Measurements from ENCODE around the gene MAD2L1. TPM values are rescaled to one million over a fixed set of nuclear protein-coding genes. Genes with fewer than 3 reads are reported as not detected.
"Not testable (repeated sequence)": the region's sequence is repeated elsewhere in the genome, so short reads cannot be mapped to it uniquely, and the experiment has no call there.

Gene MAD2L1
- total RNA-seq: 1 to 10 TPM in 1 of 2 donors, under 1 TPM in 1; 0.95 to 2.7 TPM
- long read RNA-seq, donor 1, full-length matches to known transcripts: 3 of 3 reads
- long read RNA-seq, donor 1, partial matches to known transcripts: 0 of 3 reads
- long read RNA-seq, donor 1, other reads (novel, unspliced or antisense): 0 of 3 reads
- long read RNA-seq, donor 2, full-length matches to known transcripts: 4 of 4 reads
- long read RNA-seq, donor 2, partial matches to known transcripts: 0 of 4 reads
- long read RNA-seq, donor 2, other reads (novel, unspliced or antisense): 0 of 4 reads

- peak; percentile 100 for DNase-seq (ENCODE audit: low spot score)
- intact Hi-C loops (cut with DNase I): no loop called here
These were observed at the start of gene MAD2L1 for GRCh38 chr4:120066517-120067340. Gene MAD2L1, minus strand, starts transcription at chr4:120066848. Its CDS starts 114 bp downstream, at chr4:120066734.

GRCh38 chr4:120111745-120112144, 45.1 kb upstream of the MAD2L1 start:
- DNase-seq (ENCODE audit: low spot score): no peak
- intact Hi-C loops (cut with DNase I): no loop called here

- no peak for DNase-seq (ENCODE audit: low spot score)
- intact Hi-C loops (cut with DNase I): no loop called here
These were observed 42.8 kb upstream of the MAD2L1 start for GRCh38 chr4:120109406-120109805.

- intact Hi-C loops (cut with DNase I): no loop called here
- DNase-seq (ENCODE audit: low spot score): no peak
These were observed 38.8 kb upstream of the MAD2L1 start for GRCh38 chr4:120105472-120105871.

GRCh38 chr4:120096508-120097297, 30.1 kb upstream of the MAD2L1 start:
- no peak for DNase-seq (ENCODE audit: low spot score)
- intact Hi-C loops (cut with DNase I): no loop called here

- DNase-seq (ENCODE audit: low spot score): no peak
- intact Hi-C loops (cut with DNase I): loop anchor here in 1 of 2 donors (10.0 kb wide), 1 partner anchor 586 kb away; no protein-coding TSS in a partner anchor
These were observed 21.9 kb upstream of the MAD2L1 start for GRCh38 chr4:120088507-120088906.

DNA sequence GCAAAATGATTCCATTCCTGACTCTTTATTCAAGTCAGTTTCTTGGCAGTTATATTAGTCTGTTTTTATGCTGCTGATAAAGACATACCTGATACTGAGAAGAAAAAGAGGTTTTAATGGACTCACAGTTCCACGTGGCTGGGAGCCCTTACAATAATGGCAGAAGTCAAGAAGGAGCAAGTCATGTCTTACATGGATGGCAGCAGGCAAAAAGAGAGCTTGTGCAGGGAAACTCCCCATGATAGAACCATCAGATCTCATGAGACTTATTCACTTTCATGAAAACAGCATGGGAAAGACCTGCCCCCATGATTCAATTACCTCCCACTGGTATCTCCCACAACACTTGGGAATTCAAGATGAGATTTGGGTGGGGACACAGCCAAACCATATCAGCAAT, 21.4 kb upstream of the MAD2L1 start:
- DNase-seq (ENCODE audit: low spot score): not testable (repeated sequence)
- intact Hi-C loops (cut with DNase I): loop anchor here in 1 of 2 donors (10.0 kb wide), 1 partner anchor 587 kb away; no protein-coding TSS in a partner anchor

DNA sequence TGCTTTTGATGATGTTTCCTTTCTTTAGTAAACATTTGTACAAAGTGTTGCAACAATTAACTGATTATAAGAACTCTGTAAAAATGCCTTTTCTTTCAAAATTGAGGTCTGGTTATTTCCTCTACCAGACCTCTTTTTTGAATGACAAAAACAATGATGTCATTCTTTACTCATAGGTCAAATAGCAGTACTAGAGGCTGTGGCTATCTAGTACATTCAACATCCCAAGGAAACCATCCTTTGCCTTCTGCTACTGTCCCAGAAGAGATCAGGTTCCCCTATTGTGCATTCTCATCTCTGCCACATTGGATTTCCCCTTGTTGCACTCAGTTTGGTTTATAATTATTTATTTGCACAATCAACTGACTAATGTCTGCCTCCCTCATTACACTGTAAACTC, 19.1 kb upstream of the MAD2L1 start:
- intact Hi-C loops (cut with DNase I): loop anchor here in 1 of 2 donors (10.0 kb wide), 1 partner anchor 589 kb away; no protein-coding TSS in a partner anchor
- no peak for DNase-seq (ENCODE audit: low spot score)

- DNase-seq (ENCODE audit: low spot score): no peak
- intact Hi-C loops (cut with DNase I): loop anchor here in 1 of 2 donors (10.0 kb wide), 1 partner anchor 590 kb away; no protein-coding TSS in a partner anchor
These were observed 17.7 kb upstream of the MAD2L1 start for GRCh38 chr4:120084327-120084726.

DNA sequence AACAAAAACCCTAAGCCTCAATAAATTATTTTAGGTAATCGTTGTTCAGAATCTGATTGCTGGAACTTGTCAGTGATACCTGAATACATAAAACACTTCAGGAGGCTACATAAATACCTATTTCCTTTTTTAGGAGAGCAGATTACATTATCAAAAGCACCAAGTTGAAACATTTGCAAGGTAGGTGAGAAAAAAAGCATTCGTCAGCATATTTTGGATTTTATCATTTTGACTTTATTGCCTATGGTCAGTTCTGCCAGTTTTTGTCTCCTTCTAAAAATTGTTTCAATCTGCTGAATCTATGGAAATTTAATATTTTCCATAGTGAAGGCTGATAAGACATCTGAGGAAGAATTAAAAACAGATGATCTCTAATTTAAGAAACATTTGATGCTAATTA, 16.5 kb upstream of the MAD2L1 start:
- intact Hi-C loops (cut with DNase I): loop anchor here in 1 of 2 donors (10.0 kb wide), 1 partner anchor 592 kb away; no protein-coding TSS in a partner anchor
- no peak for DNase-seq (ENCODE audit: low spot score)

GRCh38 chr4:120082251-120082650, 15.6 kb upstream of the MAD2L1 start:
- intact Hi-C loops (cut with DNase I): loop anchor here in 1 of 2 donors (10.0 kb wide), 1 partner anchor 593 kb away; no protein-coding TSS in a partner anchor
- DNase-seq (ENCODE audit: low spot score): no peak

DNA sequence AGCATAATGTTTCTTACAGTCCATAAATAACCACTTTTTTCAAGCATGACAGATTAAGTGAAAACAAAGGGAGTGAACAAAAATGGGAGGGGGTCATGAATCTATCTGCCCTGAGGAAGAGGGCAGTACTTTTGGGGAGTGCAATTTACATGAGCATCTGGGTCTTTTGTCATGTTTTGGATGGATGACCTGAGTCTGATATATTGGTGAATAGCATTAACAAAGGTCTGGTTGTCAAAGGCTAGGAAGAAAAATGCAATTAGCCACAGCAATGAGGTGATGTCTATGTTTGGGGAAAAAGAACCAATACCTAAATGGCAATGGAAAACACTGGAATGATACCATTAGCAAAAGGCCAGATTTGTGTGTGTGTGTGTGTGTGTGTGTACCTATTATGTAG, 15.1 kb upstream of the MAD2L1 start:
- no peak for DNase-seq (ENCODE audit: low spot score)
- intact Hi-C loops (cut with DNase I): loop anchor here in 1 of 2 donors (10.0 kb wide), 1 partner anchor 593 kb away; no protein-coding TSS in a partner anchor

GRCh38 chr4:120080533-120080932, 13.9 kb upstream of the MAD2L1 start:
- intact Hi-C loops (cut with DNase I): loop anchor here in 1 of 2 donors (10.0 kb wide), 1 partner anchor 594 kb away; no protein-coding TSS in a partner anchor
- DNase-seq (ENCODE audit: low spot score): no peak

DNA sequence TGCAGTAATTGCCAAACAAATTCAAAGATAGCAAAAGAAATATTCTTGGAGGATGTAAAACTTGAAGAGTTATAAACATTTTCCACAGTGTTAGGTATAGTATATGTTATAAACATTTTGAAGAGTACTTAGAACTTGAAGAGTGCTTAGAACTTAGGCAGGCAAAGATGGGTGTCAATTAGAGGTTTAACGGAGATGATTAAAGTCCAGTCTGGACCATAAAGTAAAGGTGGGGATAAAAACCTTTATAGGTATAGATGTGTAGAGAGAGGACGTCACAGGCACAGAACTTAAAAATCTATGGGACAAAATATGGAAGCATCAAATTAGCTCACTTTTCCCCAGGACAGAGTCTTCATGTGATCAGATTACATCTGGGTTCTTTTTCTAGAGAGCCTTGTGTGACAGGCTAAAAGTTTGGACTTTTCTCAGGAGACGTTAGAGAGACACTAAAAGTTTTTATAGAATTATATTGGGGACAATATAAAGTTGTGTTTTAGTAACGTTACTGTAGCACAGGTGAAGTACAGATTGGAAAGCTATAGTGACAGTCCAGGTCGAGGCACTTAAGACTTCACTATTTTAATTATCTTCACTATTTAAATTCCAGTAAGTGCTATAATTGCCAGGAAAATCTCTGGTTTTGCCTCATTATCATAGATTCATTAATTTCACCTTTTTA, 13.3 kb upstream of the MAD2L1 start:
- DNase-seq (ENCODE audit: low spot score): no peak
- intact Hi-C loops (cut with DNase I): loop anchor here in 1 of 2 donors (10.0 kb wide), 1 partner anchor 595 kb away; no protein-coding TSS in a partner anchor

- intact Hi-C loops (cut with DNase I): no loop called here
- DNase-seq (ENCODE audit: low spot score): no peak
These were observed 11.6 kb upstream of the MAD2L1 start for GRCh38 chr4:120078216-120078615.

DNA sequence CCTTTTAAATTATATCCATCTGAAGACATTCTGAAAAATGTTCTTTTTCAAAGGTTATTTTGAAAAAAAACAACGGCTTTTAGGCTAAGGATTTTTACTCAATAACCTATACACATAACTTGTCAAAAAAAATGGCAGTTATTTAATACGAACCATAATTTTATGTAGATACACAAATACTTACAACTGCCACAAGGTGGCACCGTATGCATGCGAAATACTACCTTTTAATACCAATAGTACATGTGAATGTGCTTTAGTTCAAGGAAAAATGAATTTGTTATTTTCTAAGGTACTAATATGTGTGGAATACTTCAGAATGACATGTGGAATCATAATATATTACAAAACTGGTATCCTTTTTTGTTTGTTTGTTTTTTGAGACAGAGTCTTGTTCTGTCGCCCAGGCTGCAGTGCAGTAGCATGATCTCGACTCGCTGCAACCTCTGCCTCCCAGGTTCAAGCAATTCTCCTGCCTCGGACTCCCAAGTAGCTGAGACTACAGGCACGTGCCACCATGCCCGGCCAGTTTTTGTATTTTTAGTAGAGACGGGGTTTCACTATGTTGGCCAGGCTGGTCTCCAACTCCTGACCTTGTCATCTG, 4.6 kb upstream of the MAD2L1 start:
- no peak for DNase-seq (ENCODE audit: low spot score)
- intact Hi-C loops (cut with DNase I): no loop called here

DNA sequence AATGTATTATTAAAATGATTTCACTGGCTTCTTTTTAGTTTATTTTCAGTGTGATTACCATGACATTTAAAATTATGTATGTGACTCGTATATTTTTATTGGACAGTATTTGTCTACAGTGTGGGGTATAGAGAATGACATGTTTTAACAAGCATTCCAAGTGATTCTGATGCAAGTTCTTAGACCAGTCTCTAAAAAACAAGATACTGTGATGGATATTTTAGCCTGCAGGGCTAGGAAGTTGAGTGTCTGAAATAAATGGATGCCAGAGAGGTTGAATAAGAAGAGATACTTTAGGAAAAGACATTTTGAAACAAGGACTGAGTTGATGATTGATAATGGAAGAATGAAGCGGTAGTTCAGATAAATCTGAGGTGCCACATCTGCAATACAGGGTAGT, 3.5 kb upstream of the MAD2L1 start:
- intact Hi-C loops (cut with DNase I): no loop called here
- no peak for DNase-seq (ENCODE audit: low spot score)

DNA sequence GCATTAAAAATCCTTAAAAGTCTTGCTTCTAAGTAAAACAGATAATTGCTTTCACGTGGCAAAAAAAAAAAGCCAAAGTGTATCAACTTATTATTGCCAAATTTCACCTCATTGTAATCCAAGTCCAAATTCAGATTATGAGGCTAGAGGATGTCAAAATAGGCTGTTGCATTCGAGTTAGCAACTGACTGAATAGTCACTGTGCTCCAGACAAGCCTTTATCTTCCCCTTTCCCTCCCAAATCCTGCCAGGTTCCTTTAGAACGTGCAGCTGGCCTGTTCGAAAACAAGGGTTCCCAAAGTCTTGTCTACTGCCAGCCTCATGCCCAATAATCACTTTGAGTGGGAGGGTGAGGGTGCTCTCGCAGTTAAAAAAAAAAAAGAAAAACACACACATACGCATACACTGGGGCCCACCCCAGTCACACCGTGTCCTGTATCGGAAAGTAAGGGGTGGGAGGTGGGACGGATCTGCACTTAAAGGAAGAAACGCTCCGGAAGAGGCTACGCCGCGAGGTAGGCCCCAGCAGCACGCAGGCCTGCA, 603 bp downstream of the MAD2L1 start:
- DNase-seq (ENCODE audit: low spot score): no peak
- intact Hi-C loops (cut with DNase I): no loop called here

Data from posterior vena cava (tissue), 2 donors.